RKO (cell line): Measurements from ENCODE around the gene NALCN.
A peak's percentile ranks its signal among the peaks of the same experiment; 100 is the strongest.

ENCODE experiments used
- DNase-seq: peaks from one replicate; pipeline ENCODE4 v3.0.0-alpha.2; 2016; ENCODE audit warnings: low spot score

The NALCN gene

GRCh38 chr13:101121608-101122007, 294.7 kb downstream of the NALCN start:
- DNase-seq: no peak

- DNase-seq: no peak
Observed at GRCh38 chr13:101120007-101120406, 296.3 kb downstream of the NALCN start.

- no peak for DNase-seq
Observed at GRCh38 chr13:101116826-101117225, 299.5 kb downstream of the NALCN start.

- no peak for DNase-seq
Observed at GRCh38 chr13:101116341-101116740, 300.0 kb downstream of the NALCN start.

GRCh38 chr13:101115762-101116171, 300.5 kb downstream of the NALCN start:
- DNase-seq: peak; percentile 24

GRCh38 chr13:101111894-101112293, 304.4 kb downstream of the NALCN start:
- DNase-seq: no peak

GRCh38 chr13:101109005-101109404, 307.3 kb downstream of the NALCN start:
- DNase-seq: no peak

- DNase-seq: no peak
Observed at GRCh38 chr13:101098873-101099272, 317.4 kb downstream of the NALCN start.

GRCh38 chr13:101092985-101093384, 323.3 kb downstream of the NALCN start:
- DNase-seq: no peak

GRCh38 chr13:101090287-101090686, 326.0 kb downstream of the NALCN start:
- no peak for DNase-seq

- no peak for DNase-seq
Observed at GRCh38 chr13:101085551-101085950, 330.8 kb downstream of the NALCN start.

- DNase-seq: no peak
Observed at GRCh38 chr13:101082441-101082840, 333.9 kb downstream of the NALCN start.

GRCh38 chr13:101080616-101081015, 335.7 kb downstream of the NALCN start:
- DNase-seq: no peak

GRCh38 chr13:101065329-101065728, 351.0 kb downstream of the NALCN start:
- DNase-seq: no peak

- DNase-seq: no peak
Observed at GRCh38 chr13:101059793-101060192, 356.5 kb downstream of the NALCN start.

GRCh38 chr13:101058841-101059240, 357.5 kb downstream of the NALCN start:
- no peak for DNase-seq

GRCh38 chr13:101053301-101054093, 362.8 kb downstream of the NALCN start:
- DNase-seq: no peak

- DNase-seq: peak; percentile 20
Observed at GRCh38 chr13:101049166-101049850, 367.0 kb downstream of the NALCN start.

- no peak for DNase-seq
Observed at GRCh38 chr13:101036546-101036945, 379.8 kb downstream of the NALCN start.

- no peak for DNase-seq
Observed at GRCh38 chr13:101035119-101035620, 381.1 kb downstream of the NALCN start.

GRCh38 chr13:101026736-101027398, 389.4 kb downstream of the NALCN start:
- DNase-seq: no peak

- no peak for DNase-seq
Observed at GRCh38 chr13:101026328-101026727, 390.0 kb downstream of the NALCN start.

- no peak for DNase-seq
Observed at GRCh38 chr13:101025925-101026324, 390.4 kb downstream of the NALCN start.
